ENCODE measurements around the gene ZNF880. TPM values are rescaled to one million over a fixed set of nuclear protein-coding genes. Genes with fewer than 3 reads are reported as not detected.

ZNF880 gene
- total and polyA plus RNA-seq, 2 of the 4 experiments (the other 2 are of a cell fraction) = 17.4 to 40.3 TPM

DNA sequence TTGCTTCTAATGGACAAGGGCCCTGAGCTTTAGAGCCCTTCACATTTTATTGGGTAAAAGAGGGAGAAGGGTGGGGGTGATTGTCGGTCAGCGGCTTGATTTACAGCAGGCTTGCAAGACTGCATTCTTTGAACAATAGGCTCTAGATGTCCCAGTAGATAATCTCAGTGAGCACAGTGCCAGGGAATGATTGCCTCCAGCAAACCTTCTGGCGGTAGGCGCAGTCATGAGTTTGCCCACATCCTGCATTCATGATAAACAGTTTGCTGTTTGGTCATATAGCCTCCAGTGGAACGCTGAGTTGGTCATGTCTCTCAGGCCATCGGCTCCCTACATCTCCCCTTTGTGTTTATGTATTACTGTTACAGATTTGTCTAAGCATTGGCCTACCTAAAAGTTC is 40.6 kb downstream of the ZNF880 start:
- no peak overlapping the region for H2AK5ac ChIP-seq (ENCODE audit: low read depth, low read length)
- H3K14ac ChIP-seq (replicated peaks; ENCODE audit: low read depth, low read length) = no peak overlapping the region
- H3K23ac ChIP-seq (ENCODE audit: low read depth, low read length) = no peak overlapping the region
- H3K9ac ChIP-seq (ENCODE audit: low read depth, low read length) = no peak overlapping the region
- DNase-seq (no peak), ATAC-seq (ENCODE audit: low read depth) (no peak)
- H4K8ac ChIP-seq (ENCODE audit: low read depth in 2 of 2, low read length in 2 of 2) = no peak overlapping the region
- in situ Hi-C loops (cut with MboI; ENCODE audit: low sequenced_read_pairs) (no loop called here), dilution Hi-C loops (cut with HindIII; ENCODE audit: low sequenced_read_pairs, unreplicated experiment) (no loop called here), intact Hi-C loops (cut with micrococcal nuclease) (no loop called here)
- no CpG with 5 or more reads among the region's 6 CpGs for WGBS, 2 experiments (ENCODE audit: extremely low coverage in 2 of 2, insufficient read length in 1 of 2)
- H3K27me3 ChIP-seq (ENCODE audit: control insufficient read depth, insufficient read depth, low read length) = no peaks in the 10 kb centered on the region
- H3K27ac ChIP-seq (ENCODE audit: insufficient read depth, low read length) = no peak overlapping the region
- no peak overlapping the region for H3K4me3 ChIP-seq (ENCODE audit: insufficient read depth, low read depth, low read length)
- H3K4me1 ChIP-seq (ENCODE audit: control insufficient read depth, insufficient read depth, low read length) = no peaks in the 10 kb centered on the region
- peaks cover 59% of the 10 kb centered on the region for H3K36me3 ChIP-seq (ENCODE audit: control insufficient read depth, insufficient read depth, low read length)
- no TSS peak for BruUV-seq (replicated peaks)
- peaks cover 51% of the 10 kb centered on the region for H3K9me3 ChIP-seq (ENCODE audit: control insufficient read depth, insufficient read depth, low read length)
- no peaks in the 10 kb centered on the region for H3K9me1 ChIP-seq (ENCODE audit: insufficient read depth, low read length)
- no peaks in the 10 kb centered on the region for H4K20me1 ChIP-seq (ENCODE audit: insufficient read depth, low read length)
- H2BK5ac ChIP-seq (ENCODE audit: low read depth, low read length, poor library complexity, severe bottlenecking) = no peak overlapping the region
- H3K4me2 ChIP-seq (ENCODE audit: low read depth, low read length) = no peak overlapping the region
- no peak overlapping the region for H2AK9ac ChIP-seq (replicated peaks; ENCODE audit: low read depth, low read length, poor library complexity)
- no peak overlapping the region for H3K18ac ChIP-seq (ENCODE audit: low read depth, low read length)
- POLR2A ChIA-PET (ENCODE audit: unreplicated experiment) = no interaction called here
- H2BK20ac ChIP-seq (ENCODE audit: low read depth, low read length) = no peak overlapping the region
- CTCF ChIA-PET = no interaction called here
- H4K5ac ChIP-seq (ENCODE audit: low read depth, low read length) = no peak overlapping the region
- no peak overlapping the region for H2BK15ac ChIP-seq (ENCODE audit: low read depth, low read length)
- H3K4ac ChIP-seq (ENCODE audit: low read depth, low read length) = no peak overlapping the region
- no peak overlapping the region for H2BK120ac ChIP-seq (ENCODE audit: low read depth, low read length)
- H3K56ac ChIP-seq (ENCODE audit: extremely low read depth, insufficient read depth, low read length) = no peak overlapping the region
- no peaks in the 10 kb centered on the region for H3K79me1 ChIP-seq (ENCODE audit: low read depth in 1 of 2, low read length in 2 of 2)
- TF ChIP-seq MXI1 (IDR thresholded peaks at IDR 0.05; ENCODE audit: borderline replicate concordance, low read depth, low read length) (no peak), RFX5 (IDR thresholded peaks at IDR 0.05; ENCODE audit: low read depth, low read length) (no peak), RCOR1 (IDR thresholded peaks at IDR 0.05; ENCODE audit: insufficient replicate concordance, low read length) (no peak), SMC3 (IDR thresholded peaks at IDR 0.05; ENCODE audit: low read depth, low read length) (no peak), MAZ (IDR thresholded peaks at IDR 0.05; ENCODE audit: borderline replicate concordance, low read depth, low read length) (no peak), RAD21 (IDR thresholded peaks at IDR 0.05; ENCODE audit: low read length) (no peak), FOS (IDR thresholded peaks at IDR 0.05; ENCODE audit: low read depth, low read length) (no peak), CHD1 (IDR thresholded peaks at IDR 0.05; ENCODE audit: low read depth, low read length) (no peak), POLR2A (IDR thresholded peaks at IDR 0.05; ENCODE audit: low read depth, low read length) (no peak), NFE2L2 (IDR thresholded peaks at IDR 0.05; ENCODE audit: low read depth, low read length) (no peak), MAFK (IDR thresholded peaks at IDR 0.05; ENCODE audit: low read depth, low read length) (no peak), CEBPB (IDR thresholded peaks at IDR 0.05; ENCODE audit: low read depth, low read length) (no peak), BHLHE40 (IDR thresholded peaks at IDR 0.05; ENCODE audit: low read depth, low read length) (no peak)
- TF ChIP-seq, protein P1, sequence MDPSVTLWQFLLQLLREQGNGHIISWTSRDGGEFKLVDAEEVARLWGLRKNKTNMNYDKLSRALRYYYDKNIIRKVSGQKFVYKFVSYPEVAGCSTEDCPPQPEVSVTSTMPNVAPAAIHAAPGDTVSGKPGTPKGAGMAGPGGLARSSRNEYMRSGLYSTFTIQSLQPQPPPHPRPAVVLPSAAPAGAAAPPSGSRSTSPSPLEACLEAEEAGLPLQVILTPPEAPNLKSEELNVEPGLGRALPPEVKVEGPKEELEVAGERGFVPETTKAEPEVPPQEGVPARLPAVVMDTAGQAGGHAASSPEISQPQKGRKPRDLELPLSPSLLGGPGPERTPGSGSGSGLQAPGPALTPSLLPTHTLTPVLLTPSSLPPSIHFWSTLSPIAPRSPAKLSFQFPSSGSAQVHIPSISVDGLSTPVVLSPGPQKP (IDR thresholded peaks at IDR 0.05; ENCODE audit: borderline replicate concordance, low read depth, low read length) = no peak
- TF ChIP-seq, protein P2, sequence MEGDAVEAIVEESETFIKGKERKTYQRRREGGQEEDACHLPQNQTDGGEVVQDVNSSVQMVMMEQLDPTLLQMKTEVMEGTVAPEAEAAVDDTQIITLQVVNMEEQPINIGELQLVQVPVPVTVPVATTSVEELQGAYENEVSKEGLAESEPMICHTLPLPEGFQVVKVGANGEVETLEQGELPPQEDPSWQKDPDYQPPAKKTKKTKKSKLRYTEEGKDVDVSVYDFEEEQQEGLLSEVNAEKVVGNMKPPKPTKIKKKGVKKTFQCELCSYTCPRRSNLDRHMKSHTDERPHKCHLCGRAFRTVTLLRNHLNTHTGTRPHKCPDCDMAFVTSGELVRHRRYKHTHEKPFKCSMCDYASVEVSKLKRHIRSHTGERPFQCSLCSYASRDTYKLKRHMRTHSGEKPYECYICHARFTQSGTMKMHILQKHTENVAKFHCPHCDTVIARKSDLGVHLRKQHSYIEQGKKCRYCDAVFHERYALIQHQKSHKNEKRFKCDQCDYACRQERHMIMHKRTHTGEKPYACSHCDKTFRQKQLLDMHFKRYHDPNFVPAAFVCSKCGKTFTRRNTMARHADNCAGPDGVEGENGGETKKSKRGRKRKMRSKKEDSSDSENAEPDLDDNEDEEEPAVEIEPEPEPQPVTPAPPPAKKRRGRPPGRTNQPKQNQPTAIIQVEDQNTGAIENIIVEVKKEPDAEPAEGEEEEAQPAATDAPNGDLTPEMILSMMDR (conservative IDR thresholded peaks at IDR 0.05; ENCODE audit: low read depth, low read length) = no peak
- TF ChIP-seq, protein P3, sequence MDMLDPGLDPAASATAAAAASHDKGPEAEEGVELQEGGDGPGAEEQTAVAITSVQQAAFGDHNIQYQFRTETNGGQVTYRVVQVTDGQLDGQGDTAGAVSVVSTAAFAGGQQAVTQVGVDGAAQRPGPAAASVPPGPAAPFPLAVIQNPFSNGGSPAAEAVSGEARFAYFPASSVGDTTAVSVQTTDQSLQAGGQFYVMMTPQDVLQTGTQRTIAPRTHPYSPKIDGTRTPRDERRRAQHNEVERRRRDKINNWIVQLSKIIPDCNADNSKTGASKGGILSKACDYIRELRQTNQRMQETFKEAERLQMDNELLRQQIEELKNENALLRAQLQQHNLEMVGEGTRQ (IDR thresholded peaks at IDR 0.05; ENCODE audit: low read depth, low read length) = no peak
- H2AFZ ChIP-seq (replicated peaks; ENCODE audit: low read length, poor library complexity) = no peak overlapping the region
- H4K91ac ChIP-seq (ENCODE audit: insufficient read depth, low read depth, low read length) = no peak overlapping the region

Data from IMR-90 (cell line).